HG03469 (cell line): Measurements from ENCODE around the gene TOM1L2.
"Not testable (repeated sequence)": the region's sequence is repeated elsewhere in the genome, so short reads cannot be mapped to it uniquely, and the experiment has no call there.

ENCODE experiments used
- ATAC-seq: cut with Tn5 transposase; IDR thresholded peaks from one replicate; pipeline ENCODE4 v1.9.1; 2021; ENCODE audit warnings: mild to moderate bottlenecking, moderate library complexity, moderate number of reproducible peaks; ENCODE audit not compliant: unreplicated experiment

TOM1L2 gene

GRCh38 chr17:17995887-17996286, 23.7 kb upstream of the TOM1L2 start:
- not testable (repeated sequence) for ATAC-seq

- no peak for ATAC-seq
Measured at GRCh38 chr17:17994271-17995069, 22.3 kb upstream of the TOM1L2 start.

DNA sequence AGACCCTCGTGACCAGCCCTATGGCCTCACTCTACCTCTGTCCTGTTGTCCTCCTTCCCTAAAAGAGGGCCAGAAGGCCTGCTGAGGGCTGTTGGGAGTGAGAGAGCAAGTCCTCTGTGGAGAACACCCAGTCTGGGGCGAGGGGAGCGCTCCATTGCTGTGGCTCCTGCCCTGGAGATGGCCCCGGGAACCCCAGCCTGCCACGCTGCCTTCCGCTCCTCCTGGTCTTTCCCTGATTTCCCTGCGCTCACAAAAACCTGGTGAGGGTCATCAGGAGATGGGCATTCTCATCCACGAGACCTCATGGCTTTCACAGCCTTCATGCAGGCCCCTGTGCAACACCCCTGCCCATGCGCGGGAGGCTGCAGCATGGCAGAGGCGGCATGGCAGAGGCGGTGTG, 21.7 kb upstream of the TOM1L2 start:
- ATAC-seq, result no peak

DNA sequence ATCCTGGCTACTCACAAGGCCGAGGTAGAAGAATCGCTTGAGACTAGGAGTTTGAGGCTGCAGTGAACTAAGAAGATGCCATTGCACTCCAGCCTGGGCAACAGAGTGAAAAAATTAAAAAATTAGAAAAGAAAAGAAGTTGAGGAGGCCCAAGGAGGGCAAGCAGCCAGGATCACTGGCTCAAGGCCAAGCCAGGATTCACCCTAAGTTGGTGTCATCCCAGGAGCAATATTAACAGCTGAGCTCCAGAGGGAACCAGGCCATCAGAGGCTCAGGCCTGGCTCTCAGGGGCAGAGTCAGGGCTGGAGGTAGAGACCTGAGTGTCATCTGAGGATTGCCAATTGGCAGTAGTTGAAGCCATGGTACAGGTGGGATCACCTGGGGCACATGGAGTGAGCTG, 21.2 kb upstream of the TOM1L2 start:
- no peak for ATAC-seq

GRCh38 chr17:17990282-17990681, 18.1 kb upstream of the TOM1L2 start:
- no peak for ATAC-seq

- ATAC-seq, result no peak
Measured at GRCh38 chr17:17989618-17990017, 17.4 kb upstream of the TOM1L2 start.

- no peak for ATAC-seq
Measured at GRCh38 chr17:17989081-17989480, 16.9 kb upstream of the TOM1L2 start.

DNA sequence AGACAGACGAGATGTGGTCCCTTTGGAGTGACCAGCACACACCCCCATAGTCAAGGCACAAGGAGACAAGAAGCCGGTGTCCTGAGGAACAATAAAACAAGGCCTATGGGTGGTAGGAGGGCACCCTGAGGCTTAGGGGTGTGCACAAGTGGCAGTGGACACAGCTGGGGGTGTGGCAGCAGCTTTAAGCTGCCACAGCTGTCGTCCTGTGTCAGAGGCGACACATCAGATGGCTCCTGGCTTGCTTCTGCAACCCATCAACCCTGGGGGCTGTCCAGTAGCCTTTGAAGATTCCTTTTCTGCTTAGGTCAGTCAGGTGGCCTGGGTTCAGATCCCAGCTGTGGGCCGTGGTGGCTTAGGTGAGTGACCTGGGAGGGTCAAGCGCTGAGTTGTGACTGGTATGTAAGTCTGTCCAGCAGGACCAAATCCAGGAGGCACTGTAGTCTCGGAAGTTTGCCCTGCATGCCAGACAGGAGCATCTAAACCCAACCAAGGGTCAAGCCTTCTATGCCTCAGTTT, 16.3 kb upstream of the TOM1L2 start:
- no peak for ATAC-seq

DNA sequence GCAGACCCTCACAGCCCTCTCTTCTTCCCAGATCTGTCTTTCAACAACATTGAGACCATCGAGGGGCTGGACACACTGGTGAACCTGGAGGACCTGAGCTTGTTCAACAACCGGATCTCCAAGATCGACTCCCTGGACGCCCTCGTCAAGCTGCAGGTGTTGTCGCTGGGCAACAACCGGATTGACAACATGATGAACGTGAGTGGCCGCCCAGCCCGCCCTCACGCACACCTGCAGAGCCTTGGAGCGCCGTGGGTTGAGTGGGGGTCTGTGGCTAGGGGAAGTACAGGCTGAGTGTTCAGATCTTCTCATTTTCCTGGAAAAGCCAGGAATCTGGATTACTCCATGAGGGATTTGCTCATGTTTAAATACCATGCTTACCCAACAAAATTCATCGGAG, 15.7 kb upstream of the TOM1L2 start:
- no peak for ATAC-seq

DNA sequence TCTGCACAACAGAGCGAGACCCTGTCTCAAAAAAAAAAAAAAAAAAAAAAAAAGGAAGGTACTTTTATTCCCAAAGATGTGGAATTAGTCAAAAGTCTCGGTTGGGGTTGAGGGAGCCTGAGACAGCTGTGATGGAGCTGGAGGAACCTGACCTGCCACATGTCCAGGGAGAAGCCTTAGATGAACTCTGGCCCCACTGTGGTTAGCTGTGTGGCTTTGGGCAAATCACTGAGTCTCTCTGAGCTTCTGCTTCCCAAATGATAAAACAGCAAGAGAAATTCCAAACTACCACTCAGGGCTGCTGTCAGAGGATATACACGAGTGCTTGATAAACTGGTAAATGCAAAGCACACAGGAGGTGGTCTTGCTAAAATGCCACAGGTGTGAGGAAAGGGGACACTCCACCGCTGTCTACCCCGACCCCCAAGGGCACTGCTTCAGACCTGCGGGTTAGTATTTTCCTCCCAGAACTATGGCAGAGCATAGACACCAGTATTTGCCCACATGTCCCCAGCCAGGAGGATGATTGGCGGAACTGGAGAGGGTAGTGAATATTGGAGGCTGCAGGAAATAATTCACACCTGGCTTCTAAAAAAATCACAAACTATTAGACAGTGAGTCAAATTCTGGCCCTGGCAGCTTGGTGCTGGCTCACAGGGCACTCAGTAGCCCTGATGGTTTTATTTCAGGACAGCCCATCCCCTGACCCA, 15.1 kb upstream of the TOM1L2 start:
- no peak for ATAC-seq

DNA sequence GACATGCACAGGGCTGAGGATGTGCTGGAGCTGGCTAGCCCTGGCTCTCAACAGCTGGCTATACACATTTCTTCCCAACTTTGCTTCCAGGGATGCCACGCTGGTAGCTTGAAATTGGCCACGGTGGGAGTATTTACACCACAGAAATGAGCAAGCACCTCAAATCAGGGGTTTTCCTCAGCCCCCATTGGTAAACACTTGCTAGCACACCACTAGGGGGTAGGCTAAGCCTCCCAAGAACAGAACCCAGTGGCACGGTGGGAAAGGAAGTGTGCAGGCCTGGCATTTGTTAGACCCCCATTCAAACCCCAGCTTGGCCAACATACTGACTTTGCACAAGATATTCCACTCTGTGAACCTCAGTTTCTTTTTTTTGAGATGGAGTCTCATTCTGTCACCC, 13.4 kb upstream of the TOM1L2 start:
- no peak for ATAC-seq

DNA sequence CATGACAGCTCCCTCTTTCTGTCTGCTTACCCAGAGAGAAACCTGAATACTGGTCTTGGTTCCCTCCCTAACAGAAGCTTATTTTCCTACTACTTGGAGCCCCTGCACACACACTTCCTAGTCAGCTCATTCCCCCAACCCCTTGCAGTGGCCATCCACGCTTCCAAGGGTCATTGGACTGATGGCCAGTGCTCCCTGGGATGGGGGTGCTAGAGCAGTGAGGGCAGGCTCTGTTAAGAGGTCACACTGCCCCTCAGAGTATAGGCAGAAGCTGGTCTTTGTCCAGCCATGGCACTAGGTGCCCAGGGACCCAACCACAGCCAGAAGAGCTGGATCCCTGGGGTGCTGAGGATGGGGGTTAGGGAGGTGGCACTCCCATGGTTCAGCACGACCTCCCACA, 13.0 kb upstream of the TOM1L2 start:
- ATAC-seq, result no peak

- ATAC-seq, result no peak
Measured at GRCh38 chr17:17983776-17984175, 11.6 kb upstream of the TOM1L2 start.

GRCh38 chr17:17983376-17983775, 11.2 kb upstream of the TOM1L2 start:
- no peak for ATAC-seq

DNA sequence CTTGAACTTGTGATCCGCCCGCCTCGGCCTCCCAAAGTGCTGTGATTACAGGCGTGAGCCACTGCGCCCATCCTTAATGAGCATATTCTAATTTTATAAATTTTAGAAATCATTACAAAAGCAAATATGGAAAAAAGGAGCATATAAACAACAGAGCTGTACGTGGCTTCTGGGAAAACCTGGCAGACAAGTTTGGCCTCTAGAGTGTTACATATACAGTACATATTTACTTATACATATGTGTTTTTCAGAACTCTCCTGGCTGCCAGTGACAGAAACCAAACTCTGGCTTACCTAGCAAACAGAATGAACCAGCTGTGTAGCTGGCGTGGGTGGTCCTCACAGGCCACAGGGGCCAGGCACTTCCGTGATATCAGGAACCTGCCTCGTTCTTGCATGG, 10.6 kb upstream of the TOM1L2 start:
- no peak for ATAC-seq

DNA sequence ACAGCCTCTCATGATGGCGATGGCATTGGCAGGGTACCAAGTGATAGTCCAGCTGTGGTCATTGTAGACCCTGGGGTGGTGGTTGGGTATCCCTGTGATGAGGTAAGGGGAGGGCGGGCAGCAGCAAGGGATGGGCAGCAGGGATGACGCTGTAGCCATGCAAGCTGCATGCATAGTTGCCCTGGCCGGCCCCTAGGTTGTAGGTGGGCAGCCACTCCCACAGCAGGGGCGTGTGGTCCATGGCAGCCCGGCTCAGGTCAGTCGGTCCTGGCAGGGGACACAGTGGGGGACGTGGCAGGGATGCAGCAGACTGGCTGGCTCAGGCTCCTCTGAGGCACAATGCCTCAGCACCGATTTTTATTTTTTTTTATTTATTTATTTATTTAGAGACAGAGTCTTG, 9.1 kb upstream of the TOM1L2 start:
- ATAC-seq, result no peak

- ATAC-seq, result no peak
Measured at GRCh38 chr17:17979778-17980177, 7.6 kb upstream of the TOM1L2 start.

GRCh38 chr17:17978481-17979424, 6.6 kb upstream of the TOM1L2 start:
- no peak for ATAC-seq

DNA sequence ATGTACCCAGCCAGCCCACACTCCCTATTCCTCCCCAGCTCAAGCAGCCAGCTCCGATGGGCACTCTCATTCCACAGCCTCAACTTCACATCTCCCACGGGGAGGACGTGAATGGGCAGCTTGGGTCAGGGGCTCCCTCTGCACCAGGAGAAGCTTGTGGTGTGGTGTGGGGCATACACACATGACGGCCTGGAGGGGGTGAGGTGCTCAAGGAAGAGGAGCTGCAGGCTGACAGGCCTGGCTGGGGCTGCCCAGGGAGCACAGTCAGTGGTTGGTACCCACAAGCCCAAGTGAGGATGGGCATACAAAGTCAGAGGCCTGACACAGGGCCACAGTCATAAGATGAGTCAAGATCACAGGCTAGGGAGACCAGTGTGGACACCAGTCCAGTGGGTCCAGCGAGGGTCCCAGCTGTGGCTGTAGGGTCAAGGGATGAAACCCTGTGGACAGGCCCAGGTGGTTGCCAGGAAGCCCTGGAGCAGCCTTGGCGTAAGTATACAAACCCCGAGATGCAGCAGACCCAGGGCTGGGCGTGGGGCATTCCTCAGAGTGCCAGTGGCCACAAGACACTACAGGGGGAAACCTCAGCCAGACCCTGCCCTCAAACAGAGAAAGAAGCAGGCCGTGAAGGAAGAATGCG, 4.9 kb upstream of the TOM1L2 start:
- no peak for ATAC-seq

- ATAC-seq, result no peak
Measured at GRCh38 chr17:17975436-17975835, 3.2 kb upstream of the TOM1L2 start.

GRCh38 chr17:17972952-17973254, 703 bp upstream of the TOM1L2 start:
- no peak for ATAC-seq
